GM23338 (cell line): ENCODE measurements around the gene NPHP4.

Experiments used
- CREB1 ChIP-seq: fragments of 250-450 bp; sonication (Bioruptor Pico); IDR thresholded peaks from 2 replicates; pipeline ENCODE4 v1.5.0; 2020; ENCODE audit warnings: low read depth, mild to moderate bottlenecking, moderate library complexity
- EZH2 ChIP-seq: fragments of 200-600 bp; sonication (generic); IDR thresholded peaks from one replicate; pipeline ENCODE4 v1.8.0; 2017; ENCODE audit warnings: antibody characterized with exemption, mild to moderate bottlenecking, low read depth; ENCODE audit not compliant: unreplicated experiment
- EZH2phosphoT487 ChIP-seq: fragments of 200-600 bp; sonication (generic); IDR thresholded peaks from one replicate; pipeline ENCODE4 v1.8.1; 2018; ENCODE audit warnings: antibody characterized with exemption; ENCODE audit not compliant: unreplicated experiment
- JUNB ChIP-seq: IDR thresholded peaks from one replicate; pipeline ENCODE4 v1.6.1; 2016; ENCODE audit warnings: antibody characterized with exemption; ENCODE audit not compliant: unreplicated experiment
- NANOG ChIP-seq: IDR thresholded peaks from 2 replicates; pipeline ENCODE4 v1.6.1; 2016; ENCODE audit warnings: antibody characterized with exemption, borderline replicate concordance
- POLR2AphosphoS5 ChIP-seq: IDR thresholded peaks from 2 replicates; pipeline ENCODE4 v1.6.1; 2016; ENCODE audit warnings: antibody characterized with exemption, low read depth
- STAT1 ChIP-seq: IDR thresholded peaks from one replicate; pipeline ENCODE4 v1.6.1; 2016; ENCODE audit warnings: antibody characterized with exemption; ENCODE audit not compliant: unreplicated experiment
- ZNF331 ChIP-seq: fragments of 250-450 bp; sonication (Bioruptor Pico); IDR thresholded peaks from 2 replicates; pipeline ENCODE4 v1.5.0; 2020; ENCODE audit warnings: low read depth, mild to moderate bottlenecking, moderate library complexity
- TF ChIP-seq, protein P1 (sequence below), 2 experiments: fragments of 200-600 bp in 1 of 2; sonication (generic) in 1 of 2; conservative IDR thresholded peaks; 2 replicates each; pipeline versions ENCODE4 v1.5.1 to v1.6.1; 2016 to 2017; ENCODE audit warnings: antibody characterized with exemption in 2 of 2, low read depth in 2 of 2, mild to moderate bottlenecking in 2 of 2, moderate library complexity in 1 of 2
- TF ChIP-seq, protein P2 (sequence below): IDR thresholded peaks from 2 replicates; pipeline ENCODE4 v1.6.1; 2016; ENCODE audit warnings: antibody characterized with exemption
- TF ChIP-seq, protein P3 (sequence below): IDR thresholded peaks from one replicate; pipeline ENCODE4 v1.6.1; 2018; ENCODE audit warnings: antibody characterized with exemption; ENCODE audit not compliant: unreplicated experiment
- TF ChIP-seq, protein P4 (sequence below): fragments of 250-450 bp; sonication (Bioruptor Pico); IDR thresholded peaks from 2 replicates; pipeline ENCODE4 v1.5.0; 2020; ENCODE audit warnings: mild to moderate bottlenecking, moderate library complexity

DNA sequence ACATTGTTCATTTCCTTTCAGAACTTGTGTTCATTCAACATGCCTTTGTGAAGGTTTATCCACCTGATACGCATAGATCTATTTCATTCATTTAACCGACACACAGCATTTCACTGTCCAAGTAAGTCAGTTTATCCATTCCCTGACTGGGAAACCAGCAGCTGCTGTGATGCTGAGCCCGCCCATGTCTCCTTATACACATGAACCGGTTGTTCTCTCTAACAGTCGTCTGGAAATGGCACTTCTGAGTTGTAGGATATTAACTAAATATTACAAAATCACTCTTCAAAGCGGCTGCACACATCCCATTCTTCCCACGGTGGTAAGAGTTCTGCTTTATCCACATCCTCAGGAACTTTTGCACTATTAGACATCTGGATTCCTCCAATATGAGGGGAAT is 71.1 kb downstream of the NPHP4 start:
- TF ChIP-seq, protein P1, sequence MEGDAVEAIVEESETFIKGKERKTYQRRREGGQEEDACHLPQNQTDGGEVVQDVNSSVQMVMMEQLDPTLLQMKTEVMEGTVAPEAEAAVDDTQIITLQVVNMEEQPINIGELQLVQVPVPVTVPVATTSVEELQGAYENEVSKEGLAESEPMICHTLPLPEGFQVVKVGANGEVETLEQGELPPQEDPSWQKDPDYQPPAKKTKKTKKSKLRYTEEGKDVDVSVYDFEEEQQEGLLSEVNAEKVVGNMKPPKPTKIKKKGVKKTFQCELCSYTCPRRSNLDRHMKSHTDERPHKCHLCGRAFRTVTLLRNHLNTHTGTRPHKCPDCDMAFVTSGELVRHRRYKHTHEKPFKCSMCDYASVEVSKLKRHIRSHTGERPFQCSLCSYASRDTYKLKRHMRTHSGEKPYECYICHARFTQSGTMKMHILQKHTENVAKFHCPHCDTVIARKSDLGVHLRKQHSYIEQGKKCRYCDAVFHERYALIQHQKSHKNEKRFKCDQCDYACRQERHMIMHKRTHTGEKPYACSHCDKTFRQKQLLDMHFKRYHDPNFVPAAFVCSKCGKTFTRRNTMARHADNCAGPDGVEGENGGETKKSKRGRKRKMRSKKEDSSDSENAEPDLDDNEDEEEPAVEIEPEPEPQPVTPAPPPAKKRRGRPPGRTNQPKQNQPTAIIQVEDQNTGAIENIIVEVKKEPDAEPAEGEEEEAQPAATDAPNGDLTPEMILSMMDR (conservative IDR thresholded peaks at IDR 0.05; ENCODE audit: low read depth in 2 of 2): no peak
- TF ChIP-seq EZH2 (no peak), POLR2AphosphoS5 (no peak), STAT1 (no peak), EZH2phosphoT487 (no peak), CREB1 (CRISPR knock-in tag) (no peak), JUNB (no peak), ZNF331 (CRISPR knock-in tag) (no peak), NANOG (no peak)
- TF ChIP-seq, protein P2, sequence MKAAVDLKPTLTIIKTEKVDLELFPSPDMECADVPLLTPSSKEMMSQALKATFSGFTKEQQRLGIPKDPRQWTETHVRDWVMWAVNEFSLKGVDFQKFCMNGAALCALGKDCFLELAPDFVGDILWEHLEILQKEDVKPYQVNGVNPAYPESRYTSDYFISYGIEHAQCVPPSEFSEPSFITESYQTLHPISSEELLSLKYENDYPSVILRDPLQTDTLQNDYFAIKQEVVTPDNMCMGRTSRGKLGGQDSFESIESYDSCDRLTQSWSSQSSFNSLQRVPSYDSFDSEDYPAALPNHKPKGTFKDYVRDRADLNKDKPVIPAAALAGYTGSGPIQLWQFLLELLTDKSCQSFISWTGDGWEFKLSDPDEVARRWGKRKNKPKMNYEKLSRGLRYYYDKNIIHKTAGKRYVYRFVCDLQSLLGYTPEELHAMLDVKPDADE: no peak
- TF ChIP-seq, protein P3, sequence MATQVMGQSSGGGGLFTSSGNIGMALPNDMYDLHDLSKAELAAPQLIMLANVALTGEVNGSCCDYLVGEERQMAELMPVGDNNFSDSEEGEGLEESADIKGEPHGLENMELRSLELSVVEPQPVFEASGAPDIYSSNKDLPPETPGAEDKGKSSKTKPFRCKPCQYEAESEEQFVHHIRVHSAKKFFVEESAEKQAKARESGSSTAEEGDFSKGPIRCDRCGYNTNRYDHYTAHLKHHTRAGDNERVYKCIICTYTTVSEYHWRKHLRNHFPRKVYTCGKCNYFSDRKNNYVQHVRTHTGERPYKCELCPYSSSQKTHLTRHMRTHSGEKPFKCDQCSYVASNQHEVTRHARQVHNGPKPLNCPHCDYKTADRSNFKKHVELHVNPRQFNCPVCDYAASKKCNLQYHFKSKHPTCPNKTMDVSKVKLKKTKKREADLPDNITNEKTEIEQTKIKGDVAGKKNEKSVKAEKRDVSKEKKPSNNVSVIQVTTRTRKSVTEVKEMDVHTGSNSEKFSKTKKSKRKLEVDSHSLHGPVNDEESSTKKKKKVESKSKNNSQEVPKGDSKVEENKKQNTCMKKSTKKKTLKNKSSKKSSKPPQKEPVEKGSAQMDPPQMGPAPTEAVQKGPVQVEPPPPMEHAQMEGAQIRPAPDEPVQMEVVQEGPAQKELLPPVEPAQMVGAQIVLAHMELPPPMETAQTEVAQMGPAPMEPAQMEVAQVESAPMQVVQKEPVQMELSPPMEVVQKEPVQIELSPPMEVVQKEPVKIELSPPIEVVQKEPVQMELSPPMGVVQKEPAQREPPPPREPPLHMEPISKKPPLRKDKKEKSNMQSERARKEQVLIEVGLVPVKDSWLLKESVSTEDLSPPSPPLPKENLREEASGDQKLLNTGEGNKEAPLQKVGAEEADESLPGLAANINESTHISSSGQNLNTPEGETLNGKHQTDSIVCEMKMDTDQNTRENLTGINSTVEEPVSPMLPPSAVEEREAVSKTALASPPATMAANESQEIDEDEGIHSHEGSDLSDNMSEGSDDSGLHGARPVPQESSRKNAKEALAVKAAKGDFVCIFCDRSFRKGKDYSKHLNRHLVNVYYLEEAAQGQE: no peak
- TF ChIP-seq, protein P4, sequence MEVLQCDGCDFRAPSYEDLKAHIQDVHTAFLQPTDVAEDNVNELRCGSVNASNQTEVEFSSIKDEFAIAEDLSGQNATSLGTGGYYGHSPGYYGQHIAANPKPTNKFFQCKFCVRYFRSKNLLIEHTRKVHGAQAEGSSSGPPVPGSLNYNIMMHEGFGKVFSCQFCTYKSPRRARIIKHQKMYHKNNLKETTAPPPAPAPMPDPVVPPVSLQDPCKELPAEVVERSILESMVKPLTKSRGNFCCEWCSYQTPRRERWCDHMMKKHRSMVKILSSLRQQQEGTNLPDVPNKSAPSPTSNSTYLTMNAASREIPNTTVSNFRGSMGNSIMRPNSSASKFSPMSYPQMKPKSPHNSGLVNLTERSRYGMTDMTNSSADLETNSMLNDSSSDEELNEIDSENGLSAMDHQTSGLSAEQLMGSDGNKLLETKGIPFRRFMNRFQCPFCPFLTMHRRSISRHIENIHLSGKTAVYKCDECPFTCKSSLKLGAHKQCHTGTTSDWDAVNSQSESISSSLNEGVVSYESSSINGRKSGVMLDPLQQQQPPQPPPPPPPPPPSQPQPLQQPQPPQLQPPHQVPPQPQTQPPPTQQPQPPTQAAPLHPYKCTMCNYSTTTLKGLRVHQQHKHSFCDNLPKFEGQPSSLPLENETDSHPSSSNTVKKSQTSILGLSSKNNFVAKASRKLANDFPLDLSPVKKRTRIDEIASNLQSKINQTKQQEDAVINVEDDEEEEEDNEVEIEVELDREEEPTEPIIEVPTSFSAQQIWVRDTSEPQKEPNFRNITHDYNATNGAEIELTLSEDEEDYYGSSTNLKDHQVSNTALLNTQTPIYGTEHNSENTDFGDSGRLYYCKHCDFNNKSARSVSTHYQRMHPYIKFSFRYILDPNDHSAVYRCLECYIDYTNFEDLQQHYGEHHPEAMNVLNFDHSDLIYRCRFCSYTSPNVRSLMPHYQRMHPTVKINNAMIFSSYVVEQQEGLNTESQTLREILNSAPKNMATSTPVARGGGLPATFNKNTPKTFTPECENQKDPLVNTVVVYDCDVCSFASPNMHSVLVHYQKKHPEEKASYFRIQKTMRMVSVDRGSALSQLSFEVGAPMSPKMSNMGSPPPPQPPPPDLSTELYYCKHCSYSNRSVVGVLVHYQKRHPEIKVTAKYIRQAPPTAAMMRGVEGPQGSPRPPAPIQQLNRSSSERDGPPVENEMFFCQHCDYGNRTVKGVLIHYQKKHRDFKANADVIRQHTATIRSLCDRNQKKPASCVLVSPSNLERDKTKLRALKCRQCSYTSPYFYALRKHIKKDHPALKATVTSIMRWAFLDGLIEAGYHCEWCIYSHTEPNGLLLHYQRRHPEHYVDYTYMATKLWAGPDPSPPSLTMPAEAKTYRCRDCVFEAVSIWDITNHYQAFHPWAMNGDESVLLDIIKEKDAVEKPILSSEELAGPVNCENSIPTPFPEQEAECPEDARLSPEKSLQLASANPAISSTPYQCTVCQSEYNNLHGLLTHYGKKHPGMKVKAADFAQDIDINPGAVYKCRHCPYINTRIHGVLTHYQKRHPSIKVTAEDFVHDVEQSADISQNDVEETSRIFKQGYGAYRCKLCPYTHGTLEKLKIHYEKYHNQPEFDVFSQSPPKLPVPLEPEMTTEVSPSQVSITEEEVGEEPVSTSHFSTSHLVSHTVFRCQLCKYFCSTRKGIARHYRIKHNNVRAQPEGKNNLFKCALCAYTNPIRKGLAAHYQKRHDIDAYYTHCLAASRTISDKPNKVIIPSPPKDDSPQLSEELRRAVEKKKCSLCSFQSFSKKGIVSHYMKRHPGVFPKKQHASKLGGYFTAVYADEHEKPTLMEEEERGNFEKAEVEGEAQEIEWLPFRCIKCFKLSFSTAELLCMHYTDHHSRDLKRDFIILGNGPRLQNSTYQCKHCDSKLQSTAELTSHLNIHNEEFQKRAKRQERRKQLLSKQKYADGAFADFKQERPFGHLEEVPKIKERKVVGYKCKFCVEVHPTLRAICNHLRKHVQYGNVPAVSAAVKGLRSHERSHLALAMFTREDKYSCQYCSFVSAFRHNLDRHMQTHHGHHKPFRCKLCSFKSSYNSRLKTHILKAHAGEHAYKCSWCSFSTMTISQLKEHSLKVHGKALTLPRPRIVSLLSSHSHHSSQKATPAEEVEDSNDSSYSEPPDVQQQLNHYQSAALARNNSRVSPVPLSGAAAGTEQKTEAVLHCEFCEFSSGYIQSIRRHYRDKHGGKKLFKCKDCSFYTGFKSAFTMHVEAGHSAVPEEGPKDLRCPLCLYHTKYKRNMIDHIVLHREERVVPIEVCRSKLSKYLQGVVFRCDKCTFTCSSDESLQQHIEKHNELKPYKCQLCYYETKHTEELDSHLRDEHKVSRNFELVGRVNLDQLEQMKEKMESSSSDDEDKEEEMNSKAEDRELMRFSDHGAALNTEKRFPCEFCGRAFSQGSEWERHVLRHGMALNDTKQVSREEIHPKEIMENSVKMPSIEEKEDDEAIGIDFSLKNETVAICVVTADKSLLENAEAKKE (CRISPR knock-in tag): no peak
